HG03064 (cell line): ENCODE measurements around the gene RAB31.
A peak's percentile ranks its signal among the peaks of the same experiment; 100 is the strongest.

Source experiments
- ATAC-seq: cut with Tn5 transposase; IDR thresholded peaks from one replicate; pipeline ENCODE4 v1.9.1; 2021; ENCODE audit warnings: low read depth; ENCODE audit not compliant: unreplicated experiment

RAB31 gene

DNA sequence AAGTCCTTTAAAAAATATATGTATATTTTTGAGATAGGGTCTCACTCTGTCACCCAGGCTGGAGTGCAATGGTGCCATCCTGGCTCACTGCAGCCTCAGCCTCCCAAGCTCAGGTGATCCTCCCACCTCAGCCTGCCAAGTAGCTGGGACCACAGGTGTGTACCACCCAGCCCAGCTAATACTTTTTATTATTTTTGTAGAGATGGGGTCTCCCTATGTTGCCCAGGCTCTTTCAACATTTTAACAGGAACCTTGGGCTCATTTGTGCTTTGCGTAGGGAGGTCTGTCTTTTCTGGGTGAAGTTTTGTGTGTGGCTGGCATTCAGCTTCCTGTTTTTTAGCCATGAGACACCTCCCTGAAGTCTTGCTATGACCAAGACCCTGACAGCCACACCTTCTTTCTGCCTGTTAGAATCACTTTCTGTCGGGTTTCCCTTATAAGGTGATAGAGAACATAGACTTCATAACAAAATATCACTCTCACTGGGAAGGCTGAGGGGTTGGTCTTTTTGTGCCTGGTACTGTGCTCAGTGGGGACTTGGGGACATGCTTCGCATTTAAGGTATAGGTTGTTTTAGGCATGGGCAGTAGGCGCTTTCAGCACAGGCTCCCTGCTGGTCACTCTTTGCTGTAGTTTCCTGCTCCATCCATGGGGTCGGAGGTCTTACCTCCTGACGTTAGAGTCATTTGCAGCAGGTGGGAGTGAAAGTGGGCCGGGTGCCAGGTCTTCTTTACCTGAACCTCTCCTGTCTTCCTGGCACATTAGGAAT, 3.4 kb downstream of the RAB31 start:
- ATAC-seq: peak; percentile 54

DNA sequence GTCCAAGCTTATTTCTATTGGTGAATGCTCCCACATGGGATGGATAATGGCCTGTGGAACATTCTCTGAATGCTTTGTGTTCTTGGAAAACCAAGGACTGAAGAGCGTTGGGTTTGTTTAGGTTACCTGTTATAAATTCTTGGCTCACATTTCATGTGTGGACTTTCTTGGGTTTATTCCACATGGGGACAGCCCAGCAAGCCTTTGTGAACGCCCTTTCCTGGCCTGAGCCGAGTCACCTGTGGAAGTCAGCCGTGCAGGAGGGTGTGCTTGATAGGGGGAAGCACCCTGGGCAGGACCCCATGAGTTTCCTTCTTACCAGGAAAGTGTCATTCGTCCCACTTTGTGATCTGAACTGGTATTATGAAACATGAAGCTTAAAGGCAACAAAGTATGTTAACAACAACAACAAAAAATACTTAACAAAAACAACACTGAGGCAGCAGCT, 4.1 kb downstream of the RAB31 start:
- ATAC-seq: no peak

DNA sequence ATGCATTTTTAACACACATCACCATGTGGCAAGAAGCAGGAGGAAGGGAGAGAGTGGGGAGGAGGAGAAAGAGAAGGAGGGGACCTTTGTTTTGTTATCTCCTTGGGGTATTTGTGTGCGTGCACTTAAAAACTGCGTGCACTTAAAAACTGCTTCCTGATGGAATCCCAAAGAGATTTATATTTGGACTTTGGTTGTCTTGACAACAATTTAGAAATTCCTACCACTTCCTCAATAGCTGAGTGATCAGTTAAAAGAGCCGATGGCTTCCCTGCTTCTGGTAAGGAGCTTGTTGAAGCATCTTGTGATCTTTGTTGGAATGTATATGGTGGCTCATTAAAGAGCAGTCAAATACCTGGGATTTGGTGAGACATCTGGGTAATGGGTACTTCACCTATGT, 4.5 kb downstream of the RAB31 start:
- no peak for ATAC-seq

DNA sequence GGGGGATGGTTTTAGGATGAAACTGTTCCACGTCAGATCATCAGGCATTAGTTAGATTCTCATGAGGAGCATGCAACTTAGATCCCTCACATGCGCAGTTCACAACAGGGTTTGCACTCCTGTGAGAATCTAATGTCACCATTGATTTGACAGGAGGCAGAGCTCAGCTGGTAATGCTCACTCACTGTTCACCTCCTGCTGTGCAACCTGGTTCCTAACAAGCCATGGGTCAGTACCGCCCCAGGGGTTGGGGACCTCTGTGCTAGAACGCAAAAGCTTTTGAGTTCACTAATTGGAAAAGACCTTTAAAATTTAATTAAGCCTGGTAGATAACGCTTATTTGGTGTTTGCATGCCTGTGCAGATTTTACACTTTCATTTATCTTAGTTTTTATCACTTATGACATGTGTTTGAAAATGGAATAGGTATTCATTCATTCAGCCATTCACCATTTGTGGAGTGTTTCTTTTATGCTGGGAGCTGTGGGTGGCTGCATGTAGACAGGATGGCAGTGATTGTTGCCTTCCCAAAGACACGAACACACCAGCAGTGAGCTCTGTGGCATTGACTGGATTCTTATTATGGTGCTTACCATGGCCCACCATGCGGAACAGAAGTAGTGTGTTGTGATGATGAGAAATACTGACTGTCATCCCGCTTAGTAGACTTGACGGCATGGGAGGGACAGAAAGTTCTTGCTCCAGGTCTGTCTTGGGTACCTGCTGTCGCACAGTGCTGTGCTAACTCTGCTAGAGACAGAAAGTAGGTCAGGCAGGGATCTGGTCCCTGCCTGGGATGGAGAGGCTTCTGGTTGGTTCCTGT, 6.4 kb downstream of the RAB31 start:
- no peak for ATAC-seq

DNA sequence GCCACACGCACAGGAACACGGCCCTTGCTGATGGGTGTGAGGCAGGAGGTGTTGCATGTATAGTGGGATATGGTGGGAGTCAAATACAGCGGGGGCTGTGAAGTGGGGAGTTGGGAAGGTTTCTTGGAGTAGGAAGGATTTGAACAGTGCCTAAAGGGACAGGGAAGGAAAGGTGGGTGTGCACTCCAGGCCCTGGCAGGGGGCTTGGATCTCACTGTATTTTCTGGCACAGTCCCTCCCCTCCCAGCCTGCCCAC, 6.9 kb downstream of the RAB31 start:
- ATAC-seq: no peak

DNA sequence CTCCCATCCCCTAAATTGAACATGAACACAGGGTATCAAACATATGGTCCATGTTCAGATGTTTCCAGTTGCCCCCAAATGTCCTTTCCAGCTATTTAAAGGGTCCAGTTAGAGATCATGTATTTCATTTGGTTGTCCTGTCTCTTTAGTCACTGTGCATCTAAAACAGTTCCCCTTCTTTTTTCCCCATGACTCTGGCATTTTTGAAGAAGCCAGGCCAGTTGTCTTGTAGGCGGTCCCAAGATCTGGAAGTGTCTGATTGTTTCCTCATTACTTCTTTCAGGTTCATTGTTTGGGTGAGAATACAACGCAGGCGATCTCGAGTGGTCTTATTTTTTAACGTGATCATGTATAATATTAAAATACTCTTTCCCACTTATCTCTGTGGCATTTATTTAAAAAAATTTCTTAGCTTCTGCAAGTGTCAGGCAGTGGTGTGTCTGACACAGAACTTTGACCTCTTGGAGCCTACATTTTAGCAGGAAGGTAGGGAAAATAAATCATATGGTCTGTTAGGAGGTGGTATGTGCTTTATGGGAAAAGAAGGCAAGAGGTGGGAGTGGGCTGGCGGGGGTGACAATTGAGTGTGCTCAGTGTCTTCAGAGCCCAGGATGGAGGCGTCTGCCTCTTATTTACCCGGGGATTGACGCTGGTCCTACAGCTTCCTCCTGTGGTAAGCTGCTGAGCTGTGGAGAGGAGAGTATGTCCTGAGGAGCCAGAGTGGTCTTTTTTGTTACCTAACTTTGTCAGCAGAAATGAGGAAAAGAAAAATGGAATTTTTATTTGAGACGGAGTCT, 8.1 kb downstream of the RAB31 start:
- ATAC-seq: no peak

DNA sequence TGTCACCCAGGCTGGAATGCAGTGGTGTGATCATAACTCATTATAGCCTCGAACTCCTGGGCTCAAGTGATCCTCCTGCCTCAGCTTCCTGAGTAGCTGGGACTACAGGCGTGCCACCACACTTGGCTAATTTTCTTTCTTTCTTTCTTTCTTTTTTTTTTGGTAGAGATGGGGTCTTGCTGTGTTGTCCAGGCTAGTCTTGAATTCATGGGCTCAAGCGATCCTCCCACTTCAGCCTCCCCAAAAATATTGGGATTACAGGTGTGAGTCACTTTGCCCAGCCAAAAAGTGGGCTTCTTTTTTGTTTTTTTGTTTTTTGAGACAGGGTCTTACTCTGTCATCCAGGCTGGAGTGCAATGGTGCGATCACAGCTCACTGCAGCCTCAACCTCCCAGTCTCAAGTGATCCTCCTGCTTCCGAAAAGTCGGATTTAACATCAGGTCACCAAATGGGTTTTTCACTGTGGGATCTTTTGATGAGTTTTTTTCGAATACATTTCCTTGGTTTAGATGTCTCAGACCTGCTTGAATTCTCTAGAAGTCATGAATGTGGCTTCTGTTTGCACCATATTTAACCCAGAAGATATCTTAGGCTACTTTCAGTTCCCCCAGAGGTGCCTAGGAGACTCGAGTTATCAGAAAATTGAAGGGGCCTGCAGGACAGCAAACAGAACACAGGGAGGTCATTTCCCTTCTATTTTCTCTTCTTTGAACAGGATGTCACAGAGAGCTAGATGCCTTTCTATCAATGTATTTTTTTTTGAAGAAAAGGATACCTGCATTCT, 8.9 kb downstream of the RAB31 start:
- no peak for ATAC-seq

DNA sequence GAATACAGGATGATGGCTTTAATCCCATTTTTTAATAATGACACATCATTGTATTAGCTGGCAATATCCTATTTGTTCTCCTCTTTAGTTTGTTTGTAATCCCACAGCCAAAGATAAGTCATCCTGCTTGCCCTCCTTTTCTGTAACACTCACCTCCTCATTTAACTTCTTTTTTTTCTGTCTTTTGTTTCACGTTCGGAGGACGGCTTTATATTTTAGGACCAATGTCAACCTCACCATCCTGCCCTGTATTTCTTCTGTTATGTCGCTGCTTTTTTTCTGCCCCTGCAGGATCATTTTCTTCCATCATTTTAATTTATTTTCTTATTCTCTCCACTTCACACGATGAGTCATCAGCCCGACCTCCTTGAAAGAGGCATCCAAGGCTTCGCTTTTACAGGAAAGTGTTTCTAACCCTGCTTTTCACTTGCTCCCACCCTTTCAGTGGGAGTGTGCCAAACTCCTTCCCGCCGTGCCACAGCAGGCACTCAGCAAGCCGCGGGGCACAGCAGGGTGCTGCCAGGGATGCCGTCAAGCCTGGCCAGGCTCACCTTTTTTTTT, 11.4 kb downstream of the RAB31 start:
- no peak for ATAC-seq

DNA sequence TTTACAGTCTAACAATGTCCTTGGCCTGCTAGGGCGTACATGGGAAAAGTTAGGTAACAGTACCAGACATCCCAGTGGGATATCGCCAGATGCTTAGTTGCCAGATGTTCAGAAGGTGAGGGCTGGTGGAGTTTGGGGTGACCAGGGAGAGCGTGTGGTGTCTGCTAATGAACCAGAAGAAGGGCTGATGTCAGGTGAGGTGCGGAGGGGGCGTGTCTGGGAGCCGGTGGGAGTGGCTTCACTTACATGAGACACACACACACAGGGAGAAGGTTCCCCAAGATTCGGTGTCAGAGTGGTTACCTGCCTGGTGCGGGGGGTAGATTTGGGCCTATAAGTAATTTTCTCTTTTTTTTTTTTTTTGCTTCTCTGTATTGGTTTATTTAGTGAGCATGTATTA, 12.2 kb downstream of the RAB31 start:
- no peak for ATAC-seq

DNA sequence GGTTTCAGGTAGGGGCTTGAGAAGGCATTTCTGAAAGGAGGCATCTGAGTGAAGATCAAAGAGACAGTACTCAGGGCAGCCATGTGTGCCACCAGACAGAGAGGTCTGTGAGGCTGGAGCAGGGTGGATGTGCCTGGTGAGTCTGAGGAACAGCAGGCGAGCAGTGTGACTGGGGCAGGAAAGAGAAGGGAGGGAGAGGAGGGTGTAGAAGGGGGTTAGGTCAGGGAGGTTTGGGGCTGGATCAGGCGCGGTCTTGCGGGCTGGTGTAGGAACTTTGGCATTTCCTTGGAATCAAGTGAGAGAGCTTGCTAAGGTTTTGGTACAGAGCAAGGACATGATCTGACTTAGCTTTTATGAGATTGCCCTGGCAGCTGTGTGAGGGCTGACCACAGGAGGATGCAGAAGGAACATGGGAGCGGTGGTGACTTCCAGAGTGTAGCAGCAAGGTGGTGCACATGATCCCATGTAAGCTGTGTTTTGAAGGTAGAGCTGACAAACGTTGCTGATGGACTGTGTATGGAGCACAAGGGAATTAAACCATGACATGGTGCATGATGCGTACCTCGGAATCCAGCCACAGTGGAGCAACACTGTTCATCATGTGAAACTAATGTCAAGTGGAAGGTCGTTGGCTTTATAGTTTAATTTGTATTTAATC, 13.9 kb downstream of the RAB31 start:
- no peak for ATAC-seq

DNA sequence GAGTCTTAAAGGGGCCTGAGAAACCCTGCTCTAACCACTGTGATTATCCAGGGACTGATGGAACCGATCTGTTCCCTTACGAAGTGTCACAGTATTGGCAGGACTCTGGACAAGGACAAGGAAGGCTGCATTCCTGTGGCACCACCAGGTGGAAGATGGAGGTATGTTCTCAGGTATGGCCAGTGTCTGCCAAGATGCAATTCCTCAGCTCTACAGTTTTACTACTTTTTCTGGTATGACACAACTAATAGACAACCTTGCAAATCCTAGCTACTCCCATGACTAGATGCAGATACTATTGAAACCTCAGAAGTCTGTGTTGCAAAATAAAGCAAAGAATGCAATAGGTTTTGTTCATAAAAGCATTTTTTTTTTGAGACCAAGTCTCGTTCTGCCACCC, 14.6 kb downstream of the RAB31 start:
- ATAC-seq: no peak

DNA sequence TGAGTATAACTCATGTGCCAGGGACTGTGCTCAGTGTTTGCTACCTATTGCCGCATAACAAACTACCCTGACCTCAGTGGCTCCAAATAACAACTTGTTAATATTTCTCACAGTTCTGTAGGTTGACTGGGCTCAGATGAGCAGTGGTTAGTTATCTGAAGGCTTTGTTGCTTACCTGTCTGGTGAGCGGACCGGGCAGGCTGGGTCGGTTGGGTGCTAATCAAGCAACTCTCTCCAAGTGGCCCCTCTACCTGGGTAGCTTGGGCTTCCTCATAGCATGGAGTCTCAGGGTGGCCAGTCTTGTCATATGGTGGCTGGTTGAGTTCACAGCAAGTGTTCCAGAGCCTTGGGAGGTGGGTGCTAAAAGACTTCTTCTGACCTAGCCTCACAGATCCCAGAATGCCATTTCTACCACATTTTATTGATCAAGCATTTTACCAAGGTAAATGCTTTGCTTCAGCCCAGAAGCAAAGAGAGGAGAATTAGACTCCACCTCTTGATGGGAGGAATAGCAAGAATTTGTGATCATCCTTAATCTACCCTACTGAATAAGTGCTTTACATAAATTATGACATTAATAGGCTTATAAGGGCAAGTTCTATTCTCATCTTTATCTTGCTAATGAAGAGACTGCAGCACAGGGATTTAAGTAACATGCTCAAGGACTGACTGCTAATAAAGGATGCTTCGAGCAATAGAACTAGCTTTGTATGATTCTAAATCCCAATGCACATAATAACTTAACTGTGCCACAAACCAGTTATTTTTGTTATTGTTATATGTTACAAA, 16.9 kb downstream of the RAB31 start:
- no peak for ATAC-seq

DNA sequence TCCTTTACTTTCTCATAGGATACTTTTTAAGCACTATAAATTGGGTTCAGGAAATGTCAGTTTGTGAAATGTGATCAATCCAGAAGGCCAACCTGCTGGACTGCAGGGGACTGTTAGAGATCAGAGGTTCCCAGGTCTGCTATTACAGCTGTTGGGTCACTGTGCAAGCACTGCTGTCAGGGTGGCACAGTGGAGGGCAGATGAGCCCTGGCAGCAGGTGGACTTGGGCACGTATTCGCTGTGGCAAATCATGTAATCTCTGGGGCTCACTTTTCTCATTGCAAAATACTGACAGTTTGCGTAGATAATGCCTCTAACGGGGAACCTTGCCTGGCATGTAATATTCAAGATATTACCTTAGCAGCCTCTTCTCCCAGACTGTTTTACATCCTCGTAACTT, 18.1 kb downstream of the RAB31 start:
- ATAC-seq: no peak

DNA sequence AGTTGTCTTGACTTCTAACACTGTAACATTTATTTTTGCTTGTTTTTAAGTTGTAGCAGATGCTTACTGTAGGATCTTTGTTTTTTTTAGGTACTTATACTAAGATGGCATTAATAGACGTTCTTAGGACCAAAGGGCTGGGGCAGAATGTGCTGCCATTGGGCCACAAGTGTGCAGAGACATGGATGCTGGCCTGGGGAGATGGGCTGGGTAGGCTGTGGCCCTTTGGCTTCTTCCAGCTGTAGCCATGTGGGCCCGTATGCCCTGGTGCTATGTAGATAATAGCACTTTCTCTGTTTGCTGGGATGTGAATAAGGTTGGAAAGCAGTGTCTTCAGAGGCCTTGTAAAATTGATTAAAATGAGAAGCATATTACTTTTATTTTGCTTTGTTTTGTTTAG, 18.8 kb downstream of the RAB31 start:
- no peak for ATAC-seq

DNA sequence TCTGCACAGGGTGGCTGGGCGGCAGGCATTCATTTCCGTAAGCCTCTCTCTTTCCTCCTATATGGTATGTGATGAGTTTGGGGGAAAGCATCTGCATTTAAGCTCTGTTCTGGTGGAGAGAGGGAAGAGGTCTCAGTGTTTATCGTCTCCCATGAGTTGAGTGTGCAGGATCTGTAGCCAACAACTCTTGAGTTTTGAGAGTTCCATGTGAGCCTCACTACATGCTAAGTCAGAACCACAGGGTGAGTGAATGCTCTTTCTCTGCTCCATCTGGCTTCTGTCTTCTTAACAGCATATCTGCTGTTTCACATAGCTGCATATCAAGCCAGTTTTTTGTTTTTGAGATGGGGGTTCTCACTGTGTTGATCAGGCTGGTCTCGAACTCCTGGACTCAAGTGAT, 22.7 kb downstream of the RAB31 start:
- no peak for ATAC-seq

DNA sequence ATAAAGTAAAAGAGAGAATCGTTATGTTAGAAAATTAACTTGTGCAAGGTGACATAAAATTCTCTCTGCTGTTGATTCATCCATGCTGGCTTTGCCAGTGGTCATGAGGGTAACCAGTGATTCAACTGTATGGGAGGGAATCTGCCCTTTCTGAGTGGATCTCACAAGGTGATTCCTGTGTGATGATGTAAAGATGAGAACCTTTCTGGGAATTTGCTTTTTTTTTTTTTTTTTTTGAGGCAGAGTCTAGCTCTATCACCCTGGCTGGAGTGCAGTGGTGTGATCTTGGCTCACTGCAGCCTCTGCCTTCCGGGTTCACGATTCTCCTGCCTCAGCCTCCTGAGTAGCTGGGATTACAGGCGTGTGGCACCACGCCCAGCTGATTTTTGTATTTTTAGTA, 23.3 kb downstream of the RAB31 start:
- no peak for ATAC-seq

DNA sequence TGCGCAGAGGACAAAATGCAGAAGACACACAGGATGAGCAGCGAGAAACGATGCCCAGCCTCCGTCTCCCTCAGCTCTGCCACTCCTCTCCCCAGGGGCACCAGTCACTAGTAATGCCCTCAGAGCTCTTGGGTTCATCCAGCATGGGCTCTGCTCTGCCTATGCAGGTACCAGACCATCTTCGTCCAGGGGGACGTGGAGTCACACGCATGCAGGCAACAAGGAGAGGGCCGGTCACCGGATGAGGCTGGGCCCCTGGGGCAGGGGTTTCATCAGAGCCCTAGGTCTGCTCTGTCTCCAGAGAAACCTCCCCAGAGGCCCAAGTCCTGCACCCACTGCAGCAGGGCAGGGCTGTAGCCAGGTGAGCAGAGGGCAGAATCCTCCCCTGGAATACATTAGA, 23.9 kb downstream of the RAB31 start:
- no peak for ATAC-seq

DNA sequence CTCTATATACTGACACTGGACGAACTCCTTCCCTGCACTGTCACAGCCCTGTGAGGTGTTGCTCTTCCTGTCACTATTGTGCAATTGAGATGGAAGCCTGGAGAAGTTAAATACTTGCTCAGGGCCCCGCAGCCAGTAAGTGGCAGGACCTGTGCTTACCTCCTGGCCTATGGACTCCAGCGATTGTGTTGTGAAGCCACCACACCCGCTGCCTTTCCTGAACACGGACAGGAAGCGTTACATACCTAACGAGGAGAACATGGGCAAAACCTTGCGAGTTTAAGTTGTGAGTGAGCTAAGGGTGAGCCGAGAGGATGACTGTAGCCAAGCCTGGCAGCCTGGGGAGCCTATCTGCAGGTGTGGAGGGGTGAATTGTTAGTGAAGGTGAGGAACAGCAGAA, 26.1 kb downstream of the RAB31 start:
- ATAC-seq: no peak

DNA sequence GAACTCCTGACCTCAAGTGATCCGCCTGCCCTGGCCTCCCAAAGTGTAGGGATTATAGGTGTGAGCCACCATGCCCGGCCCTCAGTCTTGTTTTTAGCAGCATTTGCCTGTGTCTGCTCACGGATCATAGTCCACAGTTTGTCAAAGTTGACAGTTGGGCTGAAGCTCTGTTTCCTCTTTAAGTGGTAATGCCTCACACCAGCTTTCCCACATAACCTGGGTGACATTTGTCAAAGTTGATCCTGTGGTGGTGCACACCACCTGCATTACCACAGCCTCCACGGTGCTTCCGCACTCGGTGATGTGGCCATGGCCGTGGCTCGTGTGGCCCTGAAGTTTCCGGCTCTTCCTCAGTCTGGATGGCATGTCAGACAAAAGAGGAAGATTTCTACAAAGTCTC, 27.1 kb downstream of the RAB31 start:
- ATAC-seq: no peak
